Fibroblast of pulmonary artery (primary cell): ENCODE measurements around the gene BAIAP2.

Experiments used
- DNase-seq: peaks from one replicate; pipeline ENCODE4 v3.0.0-alpha.2; 2010; ENCODE audit warnings: low read depth
- H3K4me3 ChIP-seq: replicated peaks from 2 replicates; pipeline ENCODE4 v1.5.1; 2011; ENCODE audit warnings: low read depth, mild to moderate bottlenecking, control low read depth, low read length, moderate library complexity
- TF ChIP-seq, protein P1 (sequence below): IDR thresholded peaks from 2 replicates; pipeline ENCODE4 v1.5.1; 2011; ENCODE audit warnings: mild to moderate bottlenecking, control low read depth, low read length, inconsistent platforms; ENCODE audit errors: missing control alignments

BAIAP2 gene

DNA sequence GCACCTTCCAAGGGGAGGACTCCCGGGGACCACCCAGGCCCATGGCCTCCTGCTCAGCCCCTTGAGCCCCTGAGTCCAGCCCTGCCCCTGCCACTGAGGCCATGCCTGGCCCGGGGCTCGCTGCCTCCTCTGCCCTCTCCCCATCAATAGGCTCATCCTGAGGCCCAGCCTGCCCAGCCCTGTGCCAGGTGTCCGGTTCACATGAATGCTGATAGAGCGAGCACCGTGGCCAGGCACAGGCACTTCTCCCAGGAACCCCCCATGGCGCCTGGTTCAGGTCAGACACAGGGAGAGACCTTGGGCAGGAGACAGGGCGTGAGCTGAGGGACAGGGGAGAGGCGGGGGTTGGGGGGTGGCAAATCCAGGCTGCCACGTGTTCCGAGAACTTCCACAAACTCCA is 127.5 kb downstream of the BAIAP2 start:
- TF ChIP-seq, protein P1, sequence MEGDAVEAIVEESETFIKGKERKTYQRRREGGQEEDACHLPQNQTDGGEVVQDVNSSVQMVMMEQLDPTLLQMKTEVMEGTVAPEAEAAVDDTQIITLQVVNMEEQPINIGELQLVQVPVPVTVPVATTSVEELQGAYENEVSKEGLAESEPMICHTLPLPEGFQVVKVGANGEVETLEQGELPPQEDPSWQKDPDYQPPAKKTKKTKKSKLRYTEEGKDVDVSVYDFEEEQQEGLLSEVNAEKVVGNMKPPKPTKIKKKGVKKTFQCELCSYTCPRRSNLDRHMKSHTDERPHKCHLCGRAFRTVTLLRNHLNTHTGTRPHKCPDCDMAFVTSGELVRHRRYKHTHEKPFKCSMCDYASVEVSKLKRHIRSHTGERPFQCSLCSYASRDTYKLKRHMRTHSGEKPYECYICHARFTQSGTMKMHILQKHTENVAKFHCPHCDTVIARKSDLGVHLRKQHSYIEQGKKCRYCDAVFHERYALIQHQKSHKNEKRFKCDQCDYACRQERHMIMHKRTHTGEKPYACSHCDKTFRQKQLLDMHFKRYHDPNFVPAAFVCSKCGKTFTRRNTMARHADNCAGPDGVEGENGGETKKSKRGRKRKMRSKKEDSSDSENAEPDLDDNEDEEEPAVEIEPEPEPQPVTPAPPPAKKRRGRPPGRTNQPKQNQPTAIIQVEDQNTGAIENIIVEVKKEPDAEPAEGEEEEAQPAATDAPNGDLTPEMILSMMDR, result no peak
- no peak overlapping the region for H3K4me3 ChIP-seq
- DNase-seq, result no peak

DNA sequence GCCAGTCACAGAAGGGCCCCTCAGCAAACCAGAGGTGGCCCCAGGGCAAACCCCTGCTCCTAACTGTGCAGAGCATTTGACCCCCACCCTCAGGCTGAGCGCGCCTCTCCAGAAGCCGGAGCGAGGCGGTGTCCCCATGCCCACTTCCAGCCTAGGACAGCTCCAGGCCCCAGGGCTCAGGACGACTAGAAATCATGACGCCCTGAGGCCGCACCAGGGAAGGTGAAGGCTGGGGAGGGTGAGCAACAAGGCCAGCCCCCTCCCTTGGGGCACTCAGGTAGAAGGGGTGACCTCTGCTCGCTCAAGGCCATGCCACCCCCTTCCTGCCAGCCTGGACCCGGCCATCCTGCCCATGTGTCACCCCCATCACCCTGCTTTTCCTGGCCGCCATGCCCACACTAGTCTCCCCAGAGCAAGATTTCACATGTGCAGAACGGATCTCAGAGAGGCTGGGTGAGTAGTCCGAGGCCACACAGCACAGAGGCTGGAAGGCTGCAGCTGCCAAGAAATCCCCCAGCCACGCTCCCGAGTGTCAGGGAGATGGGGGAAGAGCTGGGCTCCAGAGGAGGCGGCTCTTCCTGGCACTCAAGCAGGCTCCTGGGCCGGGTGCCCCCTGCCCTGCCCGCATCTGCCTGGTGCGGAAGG is 128.2 kb downstream of the BAIAP2 start:
- TF ChIP-seq, protein P1, result no peak
- H3K4me3 ChIP-seq, result no peak overlapping the region
- DNase-seq, result no peak

DNA sequence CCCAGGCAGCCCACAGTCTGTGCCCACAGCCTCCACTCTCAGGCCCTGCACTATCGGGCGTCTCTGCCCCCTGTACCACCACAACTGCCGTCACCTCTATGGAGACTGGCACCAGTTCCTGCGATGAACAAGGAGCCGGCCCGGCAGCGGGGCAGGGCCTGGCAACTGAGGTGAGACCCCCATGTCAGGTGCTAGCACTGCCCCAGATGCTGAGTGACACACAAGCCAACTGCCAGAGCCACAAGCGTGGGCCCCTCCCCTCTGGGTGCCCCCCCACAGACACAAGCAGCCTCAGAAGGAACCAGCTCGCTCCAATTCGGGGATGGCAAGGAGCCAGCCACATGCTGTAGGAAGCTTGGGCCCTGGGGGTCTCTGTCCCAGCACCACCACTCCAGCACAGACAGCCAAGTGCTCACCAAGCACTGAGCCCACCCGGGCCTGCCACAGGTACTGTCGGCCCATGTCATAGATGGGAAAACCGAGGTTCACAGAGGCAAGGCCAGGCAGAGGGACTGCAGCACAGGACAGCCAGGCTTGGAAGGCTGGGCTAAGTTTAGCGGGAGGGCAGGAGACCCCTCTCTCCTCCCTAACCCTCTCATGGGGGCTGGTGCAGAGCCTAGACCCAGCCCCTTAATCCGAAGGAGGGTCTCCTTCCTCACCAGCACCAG is 128.9 kb downstream of the BAIAP2 start:
- DNase-seq, result no peak
- TF ChIP-seq, protein P1, result no peak
- H3K4me3 ChIP-seq, result no peak overlapping the region

DNA sequence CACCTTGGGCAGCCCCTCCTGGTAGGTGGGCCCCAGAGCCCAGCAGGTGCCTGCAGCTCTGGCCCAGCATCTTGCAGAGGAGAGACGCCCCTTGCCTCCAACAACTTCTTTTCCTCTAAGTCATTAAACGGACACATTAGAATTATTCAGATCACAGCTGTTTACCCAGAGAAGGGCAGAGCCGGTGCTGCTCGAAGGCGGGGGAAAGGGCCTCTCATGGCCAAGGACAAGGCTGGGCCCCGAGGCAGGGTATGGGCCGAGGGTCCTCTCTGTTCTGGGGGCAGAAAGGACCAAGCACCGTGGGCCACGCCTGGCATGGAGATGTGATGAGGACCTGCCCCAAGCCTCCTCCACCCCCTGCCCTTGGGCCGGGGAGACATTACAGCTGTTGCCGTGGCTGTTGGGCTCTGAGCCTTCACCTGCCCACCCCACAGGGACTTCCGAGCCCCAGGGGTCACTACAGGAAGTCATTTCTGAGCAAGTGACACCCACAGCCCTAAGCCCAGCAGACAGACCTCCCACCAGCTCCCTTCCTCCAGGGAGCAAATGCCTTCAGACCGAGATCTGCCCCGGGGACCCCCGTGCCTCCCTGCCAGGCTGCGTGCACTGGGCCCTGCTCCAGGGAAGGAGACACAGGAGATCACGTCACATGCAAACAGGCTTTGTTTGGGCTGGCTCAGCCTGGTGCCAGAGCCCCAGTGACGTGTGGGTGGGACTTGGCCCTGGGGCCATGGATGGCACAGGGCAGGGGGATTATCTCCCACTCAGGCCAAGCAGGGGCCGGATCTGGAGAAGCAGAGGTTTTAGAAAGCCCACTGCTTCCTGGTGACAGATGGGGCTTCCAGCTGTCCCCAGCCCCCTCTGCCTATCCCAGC is 129.7 kb downstream of the BAIAP2 start:
- TF ChIP-seq, protein P1, result no peak
- DNase-seq, result no peak
- no peak overlapping the region for H3K4me3 ChIP-seq

DNA sequence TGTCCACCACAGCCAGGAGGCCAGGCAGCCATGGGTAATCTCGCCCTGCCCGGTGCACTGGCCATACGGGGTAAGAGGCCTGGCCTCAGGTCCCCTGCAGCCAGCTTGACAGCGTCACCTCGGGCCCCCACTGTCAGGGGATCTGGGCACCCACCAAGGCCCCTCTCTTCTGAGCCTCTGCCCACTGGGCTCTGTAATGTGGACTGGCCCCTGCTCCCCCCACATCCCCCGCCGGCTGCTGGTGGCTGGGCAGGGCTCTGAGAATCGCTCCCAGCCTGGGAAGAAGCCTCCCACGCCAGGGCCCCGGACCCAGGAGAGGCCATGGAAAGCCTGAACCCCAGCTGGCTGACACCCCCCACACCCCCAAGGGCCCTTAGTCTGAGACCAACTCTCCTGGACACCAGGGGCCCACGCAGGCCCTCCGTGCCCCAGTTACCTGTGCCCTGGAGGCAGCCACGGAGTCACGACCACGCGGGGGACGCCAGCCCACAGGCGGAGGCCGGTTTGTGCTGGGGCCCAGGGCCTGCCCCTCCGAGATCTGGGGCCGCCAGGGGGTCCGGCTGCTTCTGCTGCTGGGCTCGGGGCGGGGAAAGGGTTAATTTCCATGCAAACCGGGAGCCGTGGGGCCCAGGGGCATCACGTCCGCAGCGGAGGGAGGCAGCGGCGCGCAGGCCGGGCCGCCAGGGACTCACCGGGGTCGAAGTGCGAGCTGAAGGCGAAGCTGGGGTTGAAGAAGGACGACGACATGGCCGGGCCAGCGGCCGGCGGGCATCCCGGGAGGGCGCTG is 130.5 kb downstream of the BAIAP2 start, which contains the start of gene PVALEF:
Gene PVALEF (plus strand): TSS at position 262 of the 787 bp plus-strand sequence. CDS start 15,720 bp downstream, outside the sequence.
- TF ChIP-seq, protein P1, result no peak
- DNase-seq, result no peak
- no peak within 1 kb of the TSS for H3K4me3 ChIP-seq

DNA sequence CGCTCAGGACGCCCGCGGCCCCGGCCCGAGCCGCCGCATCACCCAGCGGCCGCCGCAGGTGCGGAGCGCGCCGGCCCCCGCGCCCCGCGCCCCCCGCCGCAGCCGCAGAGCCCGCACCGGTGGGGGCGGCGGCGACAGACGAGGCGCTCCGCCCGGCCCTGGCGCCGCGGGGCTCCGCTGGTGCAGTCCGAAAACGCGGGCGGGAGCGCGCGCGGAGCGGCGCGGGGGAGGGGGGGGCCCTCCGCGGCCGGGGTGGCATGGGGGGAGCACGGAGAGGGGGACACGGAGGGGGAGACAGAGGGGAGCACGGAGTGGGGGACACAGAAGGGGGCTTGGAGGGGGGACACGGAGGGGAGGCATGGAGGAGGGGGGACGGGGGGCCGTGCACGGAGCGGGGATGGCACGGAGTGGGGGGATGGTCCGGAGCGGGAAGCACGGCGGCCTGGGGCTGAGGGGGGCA is 131.1 kb downstream of the BAIAP2 start, which contains the start of gene AATK:
Gene AATK (minus strand): TSS at position 189 of the 460 bp plus-strand sequence. CDS start 229 bp downstream, outside the sequence.
- no peak within 1 kb of the TSS for H3K4me3 ChIP-seq
- no peak for DNase-seq
- TF ChIP-seq, protein P1, result no peak
